Right lobe of liver (tissue), 6 donors: ENCODE results near the gene MT1H. TPM values are rescaled to one million over a fixed set of nuclear protein-coding genes. Genes with fewer than 3 reads are reported as not detected.

Experiments used
- ATAC-seq, 4 donors: fragments of 200-7000 bp; cut with Tn5 transposase; one replicate each; pipeline ENCODE4 v1.9.1; 2020; ENCODE audit warnings: mild to moderate bottlenecking in 4 of 4, moderate library complexity in 4 of 4
- DNase-seq, 3 donors: peaks; one replicate each; pipeline ENCODE4 v3.0.0-alpha.2; 2020
- H3K27ac ChIP-seq, 3 donors: fragments of 200-600 bp; one replicate each; pipeline ENCODE4 v1.8.0; 2022
- H3K27me3 ChIP-seq, 2 donors: fragments of 200-600 bp; one replicate each; pipeline ENCODE4 v1.8.0; 2022
- H3K36me3 ChIP-seq, 4 donors: fragments of 200-600 bp; sonication (generic) in 1 of 4; one replicate each; pipeline versions ENCODE4 v1.5.1 to v1.8.0; 2017 to 2022; ENCODE audit warnings: control low read depth in 1 of 4
- H3K4me1 ChIP-seq, 4 donors: fragments of 200-600 bp; sonication (generic) in 1 of 4; one replicate each; pipeline versions ENCODE4 v1.5.1 to v1.8.0; 2017 to 2022; ENCODE audit warnings: control low read depth in 1 of 4
- H3K4me3 ChIP-seq, 3 donors: fragments of 200-600 bp; one replicate each; pipeline ENCODE4 v1.8.0; 2022
- H3K9me3 ChIP-seq, 4 donors: fragments of 200-600 bp; sonication (generic) in 1 of 4; one replicate each; pipeline versions ENCODE4 v1.5.1 to v1.8.0; 2017 to 2022; ENCODE audit warnings: control low read depth in 1 of 4
- CTCF ChIP-seq, 4 donors: fragments of 200-600 bp in 3 of 4; fragments of 450-650 bp in 1 of 4; IDR thresholded peaks; one replicate each; pipeline versions ENCODE4 v1.5.1 to v1.8.0; 2016 to 2022; ENCODE audit warnings: antibody characterized with exemption in 4 of 4, mild to moderate bottlenecking in 2 of 4
- POLR2A ChIP-seq: fragments of 450-650 bp; IDR thresholded peaks from one replicate; pipeline ENCODE4 v1.6.1; 2017; ENCODE audit warnings: antibody characterized with exemption, mild to moderate bottlenecking
- WGBS: methylation state at CpG from one replicate; pipeline ENCODE4 v1.1.6; 2018; ENCODE audit warnings: low coverage, low lambda C conversion rate; ENCODE audit not compliant: insufficient coverage; ENCODE audit errors: missing lambda C conversion rate; 5-methylcytosine and 5-hydroxymethylcytosine counted together
- intact Hi-C, 2 donors: fragments of 100-400 bp; cut with DNase I; formaldehyde crosslinking; loops; one replicate each; pipeline versions ENCODE4 v1.11.2 to v1.14.1; 2022
- total RNA-seq, 6 experiments: library from RNA; depleted of rRNA in 2 of 6; stranded (reverse); fragments of >200 nt in 2 of 6; fragmentation: NEBNext Ultra II Directional in 3 of 6; extraction: Animal tissue kit (Norgen Biotek cat#: 25700) in 3 of 6; gene quantifications; one replicate each; pipeline versions ENCODE4 v1.1.0 to v1.2.4, GENCODE V29; 2016 to 2023
- donor health status: DM: no; HTN: yes; CAD: no.
- donor health status: DM: no; HTN: no; CAD: no.
- donor health status: DM: no; HTN: no; CAD: no.
- donor health status: DM: no; HTN: yes; CAD: no.
- donor health status: DM: no; HTN: yes; CAD: no.

MT1H gene
- total RNA-seq, 6 experiments from 2014 or later, result 0.74 to 1,258 (median 358) TPM; not detected in 1

- ATAC-seq (peak in 1 of 4 donors; percentile 16), DNase-seq (no peak)
- Histone ChIP-seq H3K4me3 (peak overlapping the region in 2 of 3 donors; percentile 16 to 33), H3K36me3 (no peaks in the 10 kb centered on the region), H3K27ac (no peak overlapping the region), H3K9me3 (no peaks in the 10 kb centered on the region), H3K27me3 (no peaks in the 10 kb centered on the region), H3K4me1 (peaks cover 0 to 10% (median under 1%) of the 10 kb centered on the region in 4 donors)
- intact Hi-C loops, result no loop called here
- TF ChIP-seq CTCF (IDR thresholded peaks at IDR 0.05) (no peak), POLR2A (no peak)
- 38% methylated on average over 9 of the region's 32 CpGs for WGBS
Measured at GRCh38 chr16:56675685-56676210, 6.1 kb downstream of the MT1H start.

GRCh38 chr16:56677474-56677873 is 7.9 kb downstream of the MT1H start:
- no peak overlapping the region for H3K4me3 ChIP-seq
- TF ChIP-seq CTCF (IDR thresholded peaks at IDR 0.05) (no peak), POLR2A (no peak)
- no peaks in the 10 kb centered on the region for H3K9me3 ChIP-seq
- ATAC-seq (no peak), DNase-seq (no peak)
- intact Hi-C loops, result no loop called here
- WGBS, result 70% methylated on average over 3 of the region's 3 CpGs
- H3K27me3 ChIP-seq, result no peaks in the 10 kb centered on the region
- no peak overlapping the region for H3K27ac ChIP-seq
- peaks cover 0 to 21% (median 5%) of the 10 kb centered on the region in 4 donors for H3K4me1 ChIP-seq
- no peaks in the 10 kb centered on the region for H3K36me3 ChIP-seq

GRCh38 chr16:56679078-56679730 is 9.6 kb downstream of the MT1H start:
- Histone ChIP-seq H3K27me3 (no peaks in the 10 kb centered on the region), H3K27ac (no peak overlapping the region), H3K36me3 (peaks cover 0 to 5% (median 0%) of the 10 kb centered on the region in 4 donors), H3K9me3 (no peaks in the 10 kb centered on the region), H3K4me1 (peaks cover 0 to 21% (median 5%) of the 10 kb centered on the region in 4 donors), H3K4me3 (no peak overlapping the region)
- DNase-seq (no peak), ATAC-seq (no peak)
- TF ChIP-seq POLR2A (no peak), CTCF (IDR thresholded peaks at IDR 0.05) (no peak)
- intact Hi-C loops, result no loop called here
- 83% methylated on average over 3 of the region's 3 CpGs for WGBS

- intact Hi-C loops, result no loop called here
- DNase-seq, result peak in 1 of 3 donors; percentile 57
- 86% methylated on average over 2 of the region's 6 CpGs for WGBS
- Histone ChIP-seq H3K27ac (no peak overlapping the region), H3K36me3 (peaks cover 0 to 5% (median 0%) of the 10 kb centered on the region in 4 donors), H3K4me3 (no peak overlapping the region), H3K27me3 (no peaks in the 10 kb centered on the region), H3K9me3 (no peaks in the 10 kb centered on the region), H3K4me1 (peaks cover 0 to 21% (median 5%) of the 10 kb centered on the region in 4 donors)
- peak in 1 of 4 donors; percentile 36 for ATAC-seq
- TF ChIP-seq POLR2A, result peak; percentile 12
- no peak for TF ChIP-seq CTCF (IDR thresholded peaks at IDR 0.05)
Measured at GRCh38 chr16:56679818-56680217, 10.2 kb downstream of the MT1H start.
